GM19193 (cell line): ENCODE data around the gene ALDH3A2.

Experiments used
- POLR2A ChIP-seq: IDR thresholded peaks from 4 replicates; pipeline ENCODE4 v1.6.1; 2011; ENCODE audit not compliant: insufficient read depth, insufficient read length; ENCODE audit errors: extremely low read depth

The ALDH3A2 gene

DNA sequence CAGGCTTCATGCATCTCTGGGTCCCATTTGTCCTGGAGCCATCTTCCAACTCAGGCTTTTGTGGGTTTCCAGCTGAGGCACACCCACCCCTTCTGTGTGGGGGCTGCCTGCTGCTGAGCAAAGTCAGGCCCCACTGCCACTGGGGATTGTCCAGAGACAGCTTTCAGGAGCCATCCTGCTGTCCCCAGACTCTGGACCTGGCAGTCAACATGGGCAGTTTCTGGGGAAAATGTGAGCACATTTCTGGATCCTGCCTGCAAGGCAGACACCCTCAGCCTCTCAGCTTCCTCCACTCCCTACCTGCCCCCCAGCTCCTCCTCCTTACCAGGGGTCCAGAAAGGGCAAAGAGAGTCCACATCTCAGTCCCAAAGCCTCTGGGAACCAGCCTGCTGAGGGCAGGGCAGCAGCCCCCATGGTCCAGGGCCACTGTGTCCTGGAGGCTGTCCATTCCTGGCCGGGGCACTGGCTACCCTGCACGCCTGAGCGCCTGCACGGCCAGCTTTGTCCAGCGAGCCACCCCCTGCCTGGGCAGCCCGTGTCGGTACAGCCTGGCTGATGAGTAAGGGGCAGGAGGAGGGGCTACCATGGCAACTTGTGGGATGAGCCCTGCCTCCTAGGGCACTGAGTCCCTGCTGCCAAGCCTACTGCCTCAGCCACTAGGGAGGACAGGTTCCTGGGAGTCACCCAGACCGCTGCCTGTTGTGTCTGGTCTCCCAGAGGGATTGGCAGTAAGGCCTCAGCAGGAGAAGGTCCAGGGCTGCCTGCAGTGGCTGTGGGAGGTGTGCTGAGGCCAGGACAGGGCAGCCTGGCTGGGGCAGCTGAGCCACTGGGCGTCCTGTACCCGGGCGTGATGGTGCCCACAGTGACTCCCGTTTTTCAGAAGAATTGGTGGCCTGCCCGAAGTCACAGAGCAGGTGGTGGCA lies 67.8 kb downstream of the ALDH3A2 start, which contains the start of gene SLC47A2:
Gene SLC47A2, minus strand, starts transcription at position 477 of the 923 bp plus-strand sequence. Its CDS starts 29 bp downstream, at position 448.
- no peak for TF ChIP-seq POLR2A

DNA sequence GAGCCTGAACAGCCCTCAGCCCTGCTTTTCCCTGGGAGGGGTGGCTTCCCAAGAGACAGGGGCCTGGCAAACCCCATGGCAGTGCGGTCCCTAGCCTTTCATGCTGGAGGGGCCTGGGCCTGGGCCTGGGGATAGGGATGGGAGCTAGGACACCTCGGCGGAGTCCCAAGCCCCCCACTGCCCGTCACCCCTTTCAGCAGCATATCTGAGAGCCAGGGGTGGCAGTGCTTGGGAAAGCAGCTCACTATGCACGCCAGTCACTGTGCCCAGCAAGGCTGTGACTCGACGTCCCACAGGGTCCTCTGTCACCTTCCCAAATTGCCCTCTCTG lies 68.4 kb downstream of the ALDH3A2 start:
- no peak for TF ChIP-seq POLR2A

DNA sequence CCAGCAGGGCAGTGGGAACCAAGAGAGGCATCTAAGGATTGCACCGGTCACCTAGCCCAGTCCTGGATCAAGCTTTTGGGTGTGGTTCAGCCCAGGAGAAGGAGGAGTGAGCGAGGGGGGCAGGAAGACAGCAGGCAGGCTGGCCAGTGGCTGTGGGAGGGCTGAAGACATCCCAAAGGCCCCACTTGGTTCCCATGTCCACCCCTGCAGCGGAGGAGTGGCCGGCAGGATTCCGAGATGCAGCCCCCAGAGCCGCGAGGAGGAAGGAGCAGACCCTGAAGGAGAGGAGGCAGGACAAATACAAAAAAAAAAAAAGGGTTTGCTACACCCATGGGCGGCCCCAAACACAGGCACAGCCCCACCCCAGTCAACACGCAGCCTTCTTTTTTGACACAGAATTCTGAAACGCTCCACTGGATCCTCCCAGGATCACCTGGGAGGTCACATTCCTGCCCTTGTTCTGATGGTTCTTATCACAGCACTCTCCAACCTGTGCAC lies 68.9 kb downstream of the ALDH3A2 start:
- no peak for TF ChIP-seq POLR2A

DNA sequence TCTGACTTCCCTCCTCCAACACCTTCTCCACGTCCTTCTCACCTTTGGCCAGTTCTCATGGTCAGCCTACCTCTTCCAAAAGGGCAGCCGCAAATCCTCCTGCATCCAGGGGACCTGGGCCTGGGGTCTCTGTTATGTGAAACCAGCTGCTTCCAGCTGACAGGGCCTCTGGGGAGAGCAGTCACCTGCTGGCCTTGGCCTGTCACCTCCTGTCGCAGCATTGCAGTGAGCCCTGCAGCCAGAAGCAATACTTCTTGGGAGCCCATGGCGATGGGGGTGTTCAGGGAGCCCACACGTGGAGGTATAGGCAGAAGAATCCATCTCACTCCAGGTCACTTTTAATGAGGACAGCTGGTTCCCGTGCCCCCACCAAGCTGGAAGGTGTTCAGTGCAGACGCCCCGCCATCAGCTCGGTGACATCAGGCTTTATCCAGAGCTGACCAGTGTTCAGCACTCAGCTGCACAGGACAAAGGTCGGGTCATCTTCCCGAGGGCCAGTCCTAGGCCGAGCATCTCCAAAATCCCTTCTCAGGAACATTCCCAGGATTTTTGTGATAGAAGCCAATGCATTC lies 69.6 kb downstream of the ALDH3A2 start:
- no peak for TF ChIP-seq POLR2A

DNA sequence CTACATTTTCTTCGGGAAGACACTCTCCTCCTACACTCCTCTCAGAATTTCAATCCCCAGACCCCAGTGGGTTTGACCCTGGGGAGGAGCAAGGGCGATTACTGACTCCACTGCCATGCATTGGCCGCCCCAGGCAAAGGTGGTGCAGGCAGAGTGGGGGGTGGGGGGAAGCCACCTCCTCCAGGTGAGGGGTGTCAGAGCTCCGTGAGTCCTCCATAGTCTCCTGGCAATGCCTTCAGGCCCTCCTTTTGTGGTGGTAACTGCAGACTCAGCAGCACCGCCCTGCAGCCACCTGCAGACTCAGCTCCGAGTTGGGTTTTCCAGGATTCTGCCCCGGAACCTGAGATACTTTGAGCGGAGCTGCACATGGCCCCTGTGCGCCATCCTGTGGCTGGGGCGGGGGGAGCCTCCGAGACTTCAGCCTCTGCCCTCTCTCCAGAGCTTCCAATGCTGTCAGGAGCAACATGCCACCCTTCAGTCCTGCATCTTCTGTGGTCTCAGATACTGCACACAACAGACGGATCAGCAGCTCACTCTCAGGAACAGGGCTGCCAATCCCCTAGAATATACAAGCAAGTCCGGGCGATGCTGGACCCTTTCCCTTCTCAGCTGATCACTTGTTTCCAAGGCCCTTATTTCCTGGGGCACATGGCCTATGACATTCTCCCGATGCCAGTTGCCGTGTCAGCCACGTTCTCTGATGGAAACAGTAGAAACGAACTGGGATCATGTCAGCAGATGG lies 70.2 kb downstream of the ALDH3A2 start:
- no peak for TF ChIP-seq POLR2A

DNA sequence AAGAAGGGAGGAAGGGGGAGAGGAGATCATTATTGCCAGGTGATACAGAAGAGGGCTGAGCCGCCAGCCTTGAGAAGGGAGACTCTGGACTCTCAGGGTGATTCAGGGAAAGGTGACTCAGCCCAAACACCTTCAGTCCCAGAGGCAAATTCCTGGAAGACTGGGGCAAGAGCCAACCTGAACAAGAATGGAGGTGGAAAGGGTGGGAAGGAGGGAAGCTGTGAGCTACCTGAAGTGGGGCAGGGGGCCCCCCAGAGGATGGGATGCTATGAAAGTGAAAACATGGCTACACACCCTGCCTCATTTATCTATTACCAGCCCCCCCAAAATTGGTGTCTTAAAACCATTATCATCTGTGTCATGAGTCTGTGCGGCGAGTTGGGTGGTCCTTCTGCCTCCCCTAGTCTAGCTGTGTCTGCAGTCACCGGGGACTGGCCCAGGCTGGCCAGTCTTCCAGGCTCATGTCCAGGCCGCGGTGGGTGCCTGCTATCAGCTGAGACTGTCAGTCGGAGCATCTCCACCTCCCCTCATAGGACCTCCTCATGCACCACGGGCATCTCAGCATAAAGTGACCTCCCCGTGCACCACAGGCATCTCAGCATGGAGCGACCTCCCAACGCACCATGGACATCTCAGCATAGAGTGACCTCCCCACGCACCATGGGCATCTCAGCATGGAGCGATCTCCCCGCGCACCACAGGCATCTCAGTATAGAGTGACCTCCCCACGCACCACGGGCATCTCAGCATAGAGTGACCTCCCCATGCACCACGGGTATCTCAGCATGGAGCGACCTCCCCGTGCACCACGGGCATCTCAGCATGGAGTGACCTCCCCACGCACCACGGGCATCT lies 71.0 kb downstream of the ALDH3A2 start:
- TF ChIP-seq POLR2A, result no peak

DNA sequence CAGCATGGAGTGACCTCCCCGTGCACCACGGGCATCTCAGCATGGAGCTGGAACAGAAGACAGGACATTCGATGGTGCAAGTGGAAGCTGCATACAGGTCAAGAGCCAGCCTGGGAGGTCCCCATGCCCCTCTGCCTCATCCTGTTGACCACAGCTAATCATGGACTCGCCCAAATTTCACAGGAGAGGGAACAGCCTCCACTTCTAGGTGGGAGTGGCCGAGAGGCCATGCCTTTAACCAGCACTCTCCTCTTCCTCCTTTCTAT lies 71.6 kb downstream of the ALDH3A2 start:
- TF ChIP-seq POLR2A, result no peak

DNA sequence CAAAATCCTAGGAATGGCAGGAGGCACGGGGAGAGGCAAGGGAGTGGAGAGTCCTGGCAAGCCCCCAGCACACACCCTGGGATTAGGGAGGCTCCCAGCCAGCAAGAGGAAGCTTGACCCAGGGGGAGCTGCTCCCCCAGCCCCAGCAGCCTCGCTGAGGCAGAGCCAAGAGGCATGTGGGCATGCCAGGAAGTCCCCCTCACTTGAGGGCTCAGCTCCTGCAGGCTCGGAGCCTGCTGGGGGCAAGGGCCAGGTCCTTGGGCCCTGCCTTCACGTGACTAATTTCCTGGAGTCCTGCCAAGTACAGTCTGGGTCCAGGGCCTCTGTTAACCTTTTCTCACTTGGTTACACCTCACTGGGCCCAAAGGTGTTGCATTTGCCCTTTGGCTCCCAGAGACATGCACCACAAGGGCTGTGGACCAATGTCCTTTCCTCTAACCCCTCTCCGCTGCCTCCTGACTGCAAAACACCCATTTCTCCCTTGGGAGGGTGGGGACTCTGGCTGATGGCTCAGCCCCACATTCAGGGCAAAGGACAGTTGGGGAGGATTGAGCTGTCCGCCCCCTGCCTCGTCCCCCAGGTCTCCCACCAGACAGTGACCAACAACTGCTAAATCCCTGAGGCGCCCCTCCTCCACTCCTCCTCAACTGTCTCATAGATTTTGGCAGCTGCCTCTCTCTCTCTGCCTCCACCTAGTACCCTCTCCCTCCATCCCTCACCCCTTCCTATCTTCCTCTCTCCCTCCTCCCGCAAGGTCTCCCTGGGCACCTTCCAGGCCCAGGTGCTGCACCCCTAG lies 72.3 kb downstream of the ALDH3A2 start:
- TF ChIP-seq POLR2A, result no peak

DNA sequence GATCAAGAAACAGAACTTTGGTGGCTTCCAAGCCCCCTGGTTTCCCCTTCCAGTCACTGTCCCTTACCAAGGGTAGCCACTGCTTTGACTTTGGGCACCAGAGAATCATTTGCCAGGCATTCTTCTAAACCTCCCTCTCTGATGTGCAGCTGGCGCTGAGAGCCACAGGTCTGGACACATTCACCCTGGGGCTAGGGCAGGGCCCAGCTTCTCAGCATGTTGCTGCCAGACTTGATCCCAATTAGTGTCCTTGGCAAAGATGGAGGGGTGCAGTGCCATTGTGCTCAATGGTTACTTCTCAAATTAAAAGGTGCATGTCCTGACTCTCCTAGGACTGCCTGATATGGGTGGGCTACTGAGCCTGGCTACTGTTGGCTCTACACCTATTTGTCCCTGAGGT lies 75.4 kb downstream of the ALDH3A2 start:
- no peak for TF ChIP-seq POLR2A

DNA sequence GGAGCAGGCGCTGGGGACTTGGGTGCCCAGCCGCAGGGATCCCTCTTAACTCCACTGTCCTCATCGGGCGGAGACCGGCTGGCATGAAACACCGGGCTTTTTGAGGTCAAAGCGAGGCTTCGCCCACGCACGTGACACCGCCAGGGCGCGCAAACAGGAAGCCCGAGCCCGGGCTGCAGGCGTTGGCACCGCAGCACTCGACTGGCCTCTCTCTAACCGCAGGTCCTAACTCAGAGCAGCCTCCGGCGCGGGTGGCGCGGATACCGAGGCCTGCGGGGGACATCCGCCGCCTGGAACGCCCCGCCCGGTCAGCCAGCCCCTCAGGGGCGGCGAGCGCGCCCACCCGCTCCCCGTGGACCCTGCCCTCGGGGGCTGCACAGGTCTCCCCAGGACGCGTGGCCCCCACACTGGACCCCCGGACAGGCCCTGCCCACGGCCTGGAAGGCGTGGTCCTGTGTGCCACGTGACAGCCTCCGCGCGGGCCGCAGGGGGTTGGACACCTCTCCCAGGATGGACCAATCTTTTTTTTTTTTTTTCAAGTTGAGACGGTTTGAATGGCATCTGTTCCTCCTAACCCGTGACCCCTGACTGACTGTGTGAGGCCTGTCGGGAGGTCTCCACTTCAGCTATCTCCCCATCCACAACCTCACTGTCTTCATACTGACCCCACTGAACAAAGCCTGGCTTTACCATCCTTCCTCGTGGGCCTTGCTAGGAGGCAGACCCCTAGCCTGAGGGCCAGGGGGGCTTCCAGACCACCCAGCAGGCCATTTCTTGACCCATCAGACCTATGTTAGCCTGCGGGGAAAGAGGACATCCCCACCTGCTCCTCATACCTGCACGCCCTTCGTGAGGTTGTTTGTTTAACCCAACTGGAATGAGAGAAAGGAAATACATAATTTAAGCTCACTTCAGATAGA lies 76.2 kb downstream of the ALDH3A2 start:
- TF ChIP-seq POLR2A, result no peak

DNA sequence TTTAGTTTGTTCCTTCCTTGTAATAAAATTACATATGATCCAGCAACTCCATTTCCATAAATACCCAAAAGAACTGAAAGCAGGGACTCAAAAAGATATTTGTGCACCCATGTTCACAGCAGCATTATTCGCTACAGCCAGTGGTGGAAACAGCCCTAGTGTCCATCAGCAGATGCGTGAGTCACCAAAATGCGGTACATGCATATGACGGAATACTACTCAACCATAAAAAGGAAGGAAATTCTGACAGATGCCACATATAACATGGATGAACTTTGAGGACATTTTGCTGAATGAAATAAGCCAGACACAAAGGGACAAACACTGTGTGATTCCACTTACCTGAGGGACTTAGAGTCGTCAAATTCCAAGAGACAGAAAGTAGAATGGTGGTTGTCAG lies 76.9 kb downstream of the ALDH3A2 start:
- no peak for TF ChIP-seq POLR2A

DNA sequence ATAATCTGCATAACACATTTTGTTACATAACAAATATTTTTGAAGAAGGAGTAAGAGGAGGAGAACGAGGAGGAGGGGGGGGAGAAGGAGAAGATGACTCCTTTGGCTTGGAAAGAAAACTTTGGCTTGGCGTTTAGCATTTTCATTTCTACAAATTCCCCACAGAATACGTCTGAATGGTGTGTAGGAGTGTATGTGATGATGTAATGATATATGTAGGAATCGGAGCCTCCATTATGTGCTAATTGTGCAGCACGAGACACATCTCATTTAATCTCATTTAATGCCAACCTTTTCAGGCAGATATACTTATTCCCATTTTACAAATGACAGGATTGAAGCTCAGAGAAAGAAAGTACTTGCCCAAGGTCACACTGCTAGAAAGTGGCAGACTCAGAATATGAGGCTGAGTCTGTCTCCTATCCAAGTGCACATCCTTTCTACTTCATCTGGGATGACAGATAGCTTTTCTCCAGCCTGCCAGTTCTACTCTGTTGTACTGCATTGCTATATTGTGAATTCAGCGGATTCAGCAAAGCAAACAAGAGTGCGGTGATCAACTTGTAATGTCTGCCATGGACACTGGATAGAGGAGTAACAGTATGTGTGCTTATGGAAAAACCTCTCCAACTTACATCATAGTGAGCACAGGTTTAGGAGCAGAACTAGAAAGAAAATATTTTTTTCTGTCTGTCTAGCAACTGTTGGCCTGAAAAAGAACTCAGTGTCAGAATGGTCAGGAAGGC lies 78.3 kb downstream of the ALDH3A2 start:
- TF ChIP-seq POLR2A, result no peak
